ENCODE measurements around the gene RASAL1. TPM values are rescaled to one million over a fixed set of nuclear protein-coding genes. Genes with fewer than 3 reads are reported as not detected.

The RASAL1 gene
- total RNA-seq, 1 donor from 2014 or later = not detected

GRCh38 chr12:113172185-113172584, 36.6 kb upstream of the RASAL1 start:
- Mint-ChIP-seq H3K27me3 (ENCODE audit: unreplicated experiment) (peaks cover 2% of the 10 kb centered on the region), H3K27ac (ENCODE audit: unreplicated experiment) (no peak overlapping the region)
- no peak for DNase-seq

GRCh38 chr12:113171543-113171942, 36.0 kb upstream of the RASAL1 start:
- no peak for TF ChIP-seq CTCF (IDR thresholded peaks at IDR 0.05; ENCODE audit: partially characterized antibody, unreplicated experiment)

More at GRCh38 chr12:113172185-113172584, 36.6 kb upstream of the RASAL1 start:
- no peaks in the 10 kb centered on the region for H3K4me1 Mint-ChIP-seq (ENCODE audit: low read depth, unreplicated experiment)
- H3K36me3 Mint-ChIP-seq (ENCODE audit: unreplicated experiment) = peaks cover 6% of the 10 kb centered on the region
- no peak for TF ChIP-seq CTCF (IDR thresholded peaks at IDR 0.05; ENCODE audit: partially characterized antibody, unreplicated experiment)
- H3K9me3 Mint-ChIP-seq (ENCODE audit: unreplicated experiment) = no peaks in the 10 kb centered on the region
- H3K4me3 Mint-ChIP-seq (ENCODE audit: unreplicated experiment) = no peak overlapping the region

GRCh38 chr12:113170926-113171325, 35.4 kb upstream of the RASAL1 start:
- TF ChIP-seq CTCF (IDR thresholded peaks at IDR 0.05; ENCODE audit: partially characterized antibody, unreplicated experiment) = no peak
- peaks cover 2% of the 10 kb centered on the region for H3K27me3 Mint-ChIP-seq (ENCODE audit: unreplicated experiment)
- peaks cover under 1% of the 10 kb centered on the region for H3K4me1 Mint-ChIP-seq (ENCODE audit: low read depth, unreplicated experiment)
- H3K4me3 Mint-ChIP-seq (ENCODE audit: unreplicated experiment) = no peak overlapping the region
- H3K36me3 Mint-ChIP-seq (ENCODE audit: unreplicated experiment) = no peaks in the 10 kb centered on the region
- H3K9me3 Mint-ChIP-seq (ENCODE audit: unreplicated experiment) = no peaks in the 10 kb centered on the region
- no peak overlapping the region for H3K27ac Mint-ChIP-seq (ENCODE audit: unreplicated experiment)
- no peak for DNase-seq

More at GRCh38 chr12:113171543-113171942, 36.0 kb upstream of the RASAL1 start:
- H3K27me3 Mint-ChIP-seq (ENCODE audit: unreplicated experiment) = peaks cover 2% of the 10 kb centered on the region
- no peak overlapping the region for H3K4me3 Mint-ChIP-seq (ENCODE audit: unreplicated experiment)
- no peaks in the 10 kb centered on the region for H3K4me1 Mint-ChIP-seq (ENCODE audit: low read depth, unreplicated experiment)
- no peak overlapping the region for H3K27ac Mint-ChIP-seq (ENCODE audit: unreplicated experiment)
- H3K36me3 Mint-ChIP-seq (ENCODE audit: unreplicated experiment) = no peaks in the 10 kb centered on the region
- DNase-seq = no peak
- no peaks in the 10 kb centered on the region for H3K9me3 Mint-ChIP-seq (ENCODE audit: unreplicated experiment)

- DNase-seq = no peak
- Mint-ChIP-seq H3K4me1 (ENCODE audit: low read depth, unreplicated experiment) (peaks cover 2% of the 10 kb centered on the region), H3K27ac (ENCODE audit: unreplicated experiment) (no peak overlapping the region), H3K36me3 (ENCODE audit: unreplicated experiment) (no peaks in the 10 kb centered on the region), H3K4me3 (ENCODE audit: unreplicated experiment) (no peak overlapping the region), H3K27me3 (ENCODE audit: unreplicated experiment) (peaks cover 2% of the 10 kb centered on the region), H3K9me3 (ENCODE audit: unreplicated experiment) (no peaks in the 10 kb centered on the region)
- TF ChIP-seq CTCF (IDR thresholded peaks at IDR 0.05; ENCODE audit: partially characterized antibody, unreplicated experiment) = no peak
These were observed 34.9 kb upstream of the RASAL1 start for GRCh38 chr12:113170457-113170856.

GRCh38 chr12:113169697-113170096, 34.1 kb upstream of the RASAL1 start:
- TF ChIP-seq CTCF (IDR thresholded peaks at IDR 0.05; ENCODE audit: partially characterized antibody, unreplicated experiment) = no peak
- H3K27me3 Mint-ChIP-seq (ENCODE audit: unreplicated experiment) = no peaks in the 10 kb centered on the region
- no peak overlapping the region for H3K27ac Mint-ChIP-seq (ENCODE audit: unreplicated experiment)
- no peak for DNase-seq
- no peak overlapping the region for H3K4me3 Mint-ChIP-seq (ENCODE audit: unreplicated experiment)
- H3K4me1 Mint-ChIP-seq (ENCODE audit: low read depth, unreplicated experiment) = peaks cover 2% of the 10 kb centered on the region
- H3K36me3 Mint-ChIP-seq (ENCODE audit: unreplicated experiment) = no peaks in the 10 kb centered on the region
- H3K9me3 Mint-ChIP-seq (ENCODE audit: unreplicated experiment) = peaks cover 3% of the 10 kb centered on the region
